HG02970 (cell line): ENCODE results near the gene FBXO47.
"Not testable (repeated sequence)": the region's sequence is repeated elsewhere in the genome, so short reads cannot be mapped to it uniquely, and the experiment has no call there.

ENCODE experiments used
- ATAC-seq: cut with Tn5 transposase; IDR thresholded peaks from one replicate; pipeline ENCODE4 v1.9.1; 2021; ENCODE audit warnings: mild to moderate bottlenecking, moderate library complexity, moderate number of reproducible peaks; ENCODE audit not compliant: unreplicated experiment, low FRiP score

Gene FBXO47

GRCh38 chr17:38922538-38923297, 44.5 kb downstream of the FBXO47 start:
- no peak for ATAC-seq

GRCh38 chr17:38921756-38922411, 45.3 kb downstream of the FBXO47 start:
- no peak for ATAC-seq

GRCh38 chr17:38920374-38921291, 46.6 kb downstream of the FBXO47 start:
- ATAC-seq, result no peak

- ATAC-seq, result no peak
These were observed 47.7 kb downstream of the FBXO47 start for GRCh38 chr17:38919316-38920078.

GRCh38 chr17:38918916-38919315, 48.3 kb downstream of the FBXO47 start:
- no peak for ATAC-seq

GRCh38 chr17:38918129-38918913, 48.9 kb downstream of the FBXO47 start:
- ATAC-seq, result no peak

- ATAC-seq, result no peak
These were observed 49.9 kb downstream of the FBXO47 start for GRCh38 chr17:38917259-38917658.

GRCh38 chr17:38916771-38917170, 50.4 kb downstream of the FBXO47 start:
- no peak for ATAC-seq

GRCh38 chr17:38915639-38915995, 51.6 kb downstream of the FBXO47 start:
- no peak for ATAC-seq

GRCh38 chr17:38914741-38915638, 52.2 kb downstream of the FBXO47 start:
- ATAC-seq, result no peak

GRCh38 chr17:38912221-38912813, 54.9 kb downstream of the FBXO47 start:
- ATAC-seq, result no peak

GRCh38 chr17:38911731-38912081, 55.5 kb downstream of the FBXO47 start:
- ATAC-seq, result not testable (repeated sequence)

GRCh38 chr17:38911081-38911730, 56.0 kb downstream of the FBXO47 start:
- ATAC-seq, result no peak

- ATAC-seq, result no peak
These were observed 56.9 kb downstream of the FBXO47 start for GRCh38 chr17:38910325-38910724.

GRCh38 chr17:38908676-38909181, 58.5 kb downstream of the FBXO47 start:
- no peak for ATAC-seq

GRCh38 chr17:38907930-38908675, 59.1 kb downstream of the FBXO47 start:
- ATAC-seq, result no peak
